ENCODE results near the gene GMDS. TPM values are rescaled to one million over a fixed set of nuclear protein-coding genes. Genes with fewer than 3 reads are reported as not detected.
A peak's percentile ranks its signal among the peaks of the same experiment; 100 is the strongest.

Gene GMDS
- polyA plus RNA-seq, 4 donors = 29.7 to 80.9 (median 73.4) TPM

GRCh38 chr6:2182251-2182650, 63.2 kb downstream of the GMDS start:
- DNase-seq (ENCODE audit: low read depth in 4 of 4, low spot score in 3 of 4) = no peak

- DNase-seq (ENCODE audit: low read depth in 4 of 4, low spot score in 3 of 4) = peak in 1 of 4 donors; percentile 20
Measured at GRCh38 chr6:2181567-2181966, 63.8 kb downstream of the GMDS start.

GRCh38 chr6:2179950-2180349, 65.5 kb downstream of the GMDS start:
- DNase-seq (ENCODE audit: low read depth in 4 of 4, low spot score in 3 of 4) = no peak

GRCh38 chr6:2179241-2179640, 66.2 kb downstream of the GMDS start:
- DNase-seq (ENCODE audit: low read depth in 4 of 4, low spot score in 3 of 4) = no peak

- DNase-seq (ENCODE audit: low read depth in 4 of 4, low spot score in 3 of 4) = no peak
Measured at GRCh38 chr6:2178125-2178524, 67.3 kb downstream of the GMDS start.

- DNase-seq (ENCODE audit: low read depth in 4 of 4, low spot score in 3 of 4) = no peak
Measured at GRCh38 chr6:2175825-2176224, 69.6 kb downstream of the GMDS start.

- no peak for DNase-seq (ENCODE audit: low read depth in 4 of 4, low spot score in 3 of 4)
Measured at GRCh38 chr6:2173203-2173961, 72.0 kb downstream of the GMDS start.

GRCh38 chr6:2171728-2172127, 73.7 kb downstream of the GMDS start:
- DNase-seq (ENCODE audit: low read depth in 4 of 4, low spot score in 3 of 4) = no peak

GRCh38 chr6:2168480-2168879, 76.9 kb downstream of the GMDS start:
- DNase-seq (ENCODE audit: low read depth in 4 of 4, low spot score in 3 of 4) = no peak

GRCh38 chr6:2166717-2167116, 78.7 kb downstream of the GMDS start:
- no peak for DNase-seq (ENCODE audit: low read depth in 4 of 4, low spot score in 3 of 4)

- no peak for DNase-seq (ENCODE audit: low read depth in 4 of 4, low spot score in 3 of 4)
Measured at GRCh38 chr6:2165286-2165685, 80.1 kb downstream of the GMDS start.

GRCh38 chr6:2164481-2164880, 80.9 kb downstream of the GMDS start:
- DNase-seq (ENCODE audit: low read depth in 4 of 4, low spot score in 3 of 4) = no peak

GRCh38 chr6:2162079-2162445, 83.3 kb downstream of the GMDS start:
- no peak for DNase-seq (ENCODE audit: low read depth in 4 of 4, low spot score in 3 of 4)

GRCh38 chr6:2158596-2159271, 86.7 kb downstream of the GMDS start:
- no peak for DNase-seq (ENCODE audit: low read depth in 4 of 4, low spot score in 3 of 4)

GRCh38 chr6:2157441-2158127, 87.8 kb downstream of the GMDS start:
- DNase-seq (ENCODE audit: low read depth in 4 of 4, low spot score in 3 of 4) = no peak

GRCh38 chr6:2155206-2155605, 90.2 kb downstream of the GMDS start:
- no peak for DNase-seq (ENCODE audit: low read depth in 4 of 4, low spot score in 3 of 4)

GRCh38 chr6:2149361-2150006, 95.9 kb downstream of the GMDS start:
- no peak for DNase-seq (ENCODE audit: low read depth in 4 of 4, low spot score in 3 of 4)

- no peak for DNase-seq (ENCODE audit: low read depth in 4 of 4, low spot score in 3 of 4)
Measured at GRCh38 chr6:2148748-2149147, 96.7 kb downstream of the GMDS start.

- no peak for DNase-seq (ENCODE audit: low read depth in 4 of 4, low spot score in 3 of 4)
Measured at GRCh38 chr6:2147766-2148448, 97.5 kb downstream of the GMDS start.

- no peak for DNase-seq (ENCODE audit: low read depth in 4 of 4, low spot score in 3 of 4)
Measured at GRCh38 chr6:2147261-2147660, 98.1 kb downstream of the GMDS start.

GRCh38 chr6:2144210-2144609, 101.2 kb downstream of the GMDS start:
- DNase-seq (ENCODE audit: low read depth in 4 of 4, low spot score in 3 of 4) = no peak

Measured in left renal pelvis (tissue), 4 donors.